Activated CD8-positive, alpha-beta memory T cell treated with anti-CD3 and anti-CD28 coated beads for 24 hours (primary cell): ENCODE results near the gene KCNQ1.

Experiments
- DNase-seq: peaks from one replicate; pipeline ENCODE4 v3.0.0-alpha.2; 2020

KCNQ1 gene

GRCh38 chr11:2425506-2425905, 19.3 kb upstream of the KCNQ1 start:
- no peak for DNase-seq

- DNase-seq: no peak
Observed at GRCh38 chr11:2426221-2426620, 18.6 kb upstream of the KCNQ1 start.

- DNase-seq: no peak
Observed at GRCh38 chr11:2426826-2427521, 17.8 kb upstream of the KCNQ1 start.

- DNase-seq: no peak
Observed at GRCh38 chr11:2427721-2428321, 17.0 kb upstream of the KCNQ1 start.

- peak; percentile 97 for DNase-seq
Observed at GRCh38 chr11:2428322-2428795, 16.4 kb upstream of the KCNQ1 start.

GRCh38 chr11:2431395-2431794, 13.4 kb upstream of the KCNQ1 start:
- no peak for DNase-seq

- no peak for DNase-seq
Observed at GRCh38 chr11:2432171-2432621, 12.6 kb upstream of the KCNQ1 start.

GRCh38 chr11:2432628-2433071, 12.2 kb upstream of the KCNQ1 start:
- no peak for DNase-seq

- no peak for DNase-seq
Observed at GRCh38 chr11:2433106-2433925, 11.5 kb upstream of the KCNQ1 start.

- no peak for DNase-seq
Observed at GRCh38 chr11:2434008-2434407, 10.8 kb upstream of the KCNQ1 start.

- no peak for DNase-seq
Observed at GRCh38 chr11:2434506-2435255, 10.1 kb upstream of the KCNQ1 start.

GRCh38 chr11:2435288-2436012, 9.4 kb upstream of the KCNQ1 start:
- no peak for DNase-seq

GRCh38 chr11:2436013-2436520, 8.7 kb upstream of the KCNQ1 start:
- no peak for DNase-seq

- DNase-seq: no peak
Observed at GRCh38 chr11:2436521-2437031, 8.2 kb upstream of the KCNQ1 start.

GRCh38 chr11:2437516-2437915, 7.3 kb upstream of the KCNQ1 start:
- DNase-seq: no peak

GRCh38 chr11:2439820-2440219, 5.0 kb upstream of the KCNQ1 start:
- DNase-seq: no peak

- no peak for DNase-seq
Observed at GRCh38 chr11:2440646-2441045, 4.2 kb upstream of the KCNQ1 start.

GRCh38 chr11:2441171-2441570, 3.6 kb upstream of the KCNQ1 start:
- DNase-seq: no peak

- DNase-seq: no peak
Observed at GRCh38 chr11:2442589-2442988, 2.2 kb upstream of the KCNQ1 start.

- no peak for DNase-seq
Observed at GRCh38 chr11:2443406-2443805, 1.4 kb upstream of the KCNQ1 start.
